A673 (cell line): ENCODE results near the gene DCLK1. TPM values are rescaled to one million over a fixed set of nuclear protein-coding genes. Genes with fewer than 3 reads are reported as not detected.
A peak's percentile ranks its signal among the peaks of the same experiment; 100 is the strongest.

Source experiments
- BruUV-seq: library from RNA; stranded (reverse); fragments of 400-500 nt; replicated peaks from 2 replicates; lab custom pipeline; 2021; lab: Mats Ljungman, UMichigan
- CTCF ChIA-PET: fragments of 300-600 bp; sonication (Branson Sonifier 250); formaldehyde crosslinking; loops from one replicate; lab custom pipeline; 2022; ENCODE audit warnings: antibody characterized with exemption; lab: Charles Lee
- POLR2A ChIA-PET: fragments of 300-600 bp; sonication (Branson Sonifier 250); formaldehyde crosslinking; loops from one replicate; lab custom pipeline; 2022; ENCODE audit warnings: antibody characterized with exemption; ENCODE audit not compliant: low non-redundant PET; lab: Charles Lee
- DNase-seq: peaks from one replicate; pipeline ENCODE4 v3.0.0-alpha.2; 2015; ENCODE audit warnings: low spot score
- H3K27ac ChIP-seq: fragments of 200-600 bp; sonication (generic); 2 replicates; pipeline ENCODE4 v1.5.1; 2016; ENCODE audit warnings: mixed run types, low read depth, mild to moderate bottlenecking, mixed read lengths, antibody characterized with exemption, low read length; ENCODE audit not compliant: poor library complexity, severe bottlenecking
- H3K27me3 ChIP-seq: fragments of 200-600 bp; sonication (generic); replicated peaks from 2 replicates; pipeline ENCODE4 v1.6.1; 2017; ENCODE audit warnings: mixed run types, low read depth, mild to moderate bottlenecking, mixed read lengths, antibody characterized with exemption, low read length; ENCODE audit not compliant: insufficient read depth, poor library complexity
- H3K36me3 ChIP-seq: fragments of 200-600 bp; sonication (generic); 2 replicates; pipeline ENCODE4 v1.6.1; 2016; ENCODE audit warnings: mixed run types, mild to moderate bottlenecking, mixed read lengths, antibody characterized with exemption, low read length; ENCODE audit not compliant: insufficient read depth, poor library complexity, severe bottlenecking
- H3K4me1 ChIP-seq: fragments of 200-600 bp; sonication (generic); 2 replicates; pipeline ENCODE4 v1.6.1; 2017; ENCODE audit warnings: mixed run types, mild to moderate bottlenecking, mixed read lengths, antibody characterized with exemption, low read length; ENCODE audit not compliant: insufficient read depth, poor library complexity, severe bottlenecking
- H3K4me3 ChIP-seq: fragments of 200-600 bp; sonication (generic); 2 replicates; pipeline ENCODE4 v1.5.1; 2016; ENCODE audit warnings: low read depth, mixed run types, mild to moderate bottlenecking, mixed read lengths, low read length; ENCODE audit not compliant: poor library complexity, severe bottlenecking
- H3K9me3 ChIP-seq: fragments of 200-600 bp; sonication (generic); 2 replicates; pipeline ENCODE4 v1.6.1; 2016; ENCODE audit warnings: mixed run types, low read depth, mild to moderate bottlenecking, mixed read lengths, antibody characterized with exemption, low read length; ENCODE audit not compliant: poor library complexity, severe bottlenecking
- EZH2 ChIP-seq: fragments of 200-600 bp; sonication (generic); IDR thresholded peaks from 2 replicates; pipeline ENCODE4 v1.6.1; 2017; ENCODE audit warnings: borderline replicate concordance, low read depth, mild to moderate bottlenecking, mixed read lengths, antibody characterized with exemption, low read length; ENCODE audit not compliant: poor library complexity, severe bottlenecking
- intact Hi-C: fragments of 100-400 bp; cut with micrococcal nuclease; formaldehyde crosslinking; loops from one replicate; pipeline ENCODE4 v1.10.0; 2022; ENCODE audit not compliant: unreplicated experiment
- total RNA-seq: library from RNA; stranded (reverse); gene quantifications from 2 replicates; pipeline ENCODE4 v1.2.3, GENCODE V29; 2021
- TF ChIP-seq, protein P1 (sequence below): fragments of 300-800, 200-600 bp; sonication (generic); conservative IDR thresholded peaks from 2 replicates; pipeline ENCODE4 v1.5.1; 2017; ENCODE audit warnings: low read depth, mild to moderate bottlenecking, antibody characterized with exemption, low read length, moderate library complexity, mixed read lengths

DCLK1 gene
- total RNA-seq, 1 experiment from 2014 or later: 11.2 TPM

DNA sequence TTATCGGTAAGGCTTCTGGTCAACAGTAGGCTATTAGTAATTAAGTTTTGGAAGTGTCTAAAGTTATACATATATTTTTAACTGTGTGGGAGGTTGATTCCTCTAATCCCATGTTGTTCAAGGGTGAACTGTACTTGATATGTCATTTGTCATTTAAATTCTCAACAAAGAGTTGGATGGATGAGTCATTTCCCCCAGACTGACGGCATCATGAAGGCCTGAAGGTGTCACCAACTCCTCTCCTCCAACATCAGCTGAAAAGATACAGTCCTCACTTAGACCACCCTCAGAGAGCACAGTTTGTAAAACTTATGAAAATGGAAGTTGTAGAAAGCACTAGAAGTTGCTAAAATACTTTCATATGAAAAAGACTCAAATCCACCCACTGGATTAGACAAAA lies 48.8 kb downstream of the DCLK1 start:
- TF ChIP-seq, protein P1, sequence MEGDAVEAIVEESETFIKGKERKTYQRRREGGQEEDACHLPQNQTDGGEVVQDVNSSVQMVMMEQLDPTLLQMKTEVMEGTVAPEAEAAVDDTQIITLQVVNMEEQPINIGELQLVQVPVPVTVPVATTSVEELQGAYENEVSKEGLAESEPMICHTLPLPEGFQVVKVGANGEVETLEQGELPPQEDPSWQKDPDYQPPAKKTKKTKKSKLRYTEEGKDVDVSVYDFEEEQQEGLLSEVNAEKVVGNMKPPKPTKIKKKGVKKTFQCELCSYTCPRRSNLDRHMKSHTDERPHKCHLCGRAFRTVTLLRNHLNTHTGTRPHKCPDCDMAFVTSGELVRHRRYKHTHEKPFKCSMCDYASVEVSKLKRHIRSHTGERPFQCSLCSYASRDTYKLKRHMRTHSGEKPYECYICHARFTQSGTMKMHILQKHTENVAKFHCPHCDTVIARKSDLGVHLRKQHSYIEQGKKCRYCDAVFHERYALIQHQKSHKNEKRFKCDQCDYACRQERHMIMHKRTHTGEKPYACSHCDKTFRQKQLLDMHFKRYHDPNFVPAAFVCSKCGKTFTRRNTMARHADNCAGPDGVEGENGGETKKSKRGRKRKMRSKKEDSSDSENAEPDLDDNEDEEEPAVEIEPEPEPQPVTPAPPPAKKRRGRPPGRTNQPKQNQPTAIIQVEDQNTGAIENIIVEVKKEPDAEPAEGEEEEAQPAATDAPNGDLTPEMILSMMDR: no peak
- no peak for TF ChIP-seq EZH2
- H3K9me3 ChIP-seq: no peaks in the 10 kb centered on the region
- no TSS peak for BruUV-seq
- intact Hi-C loops: no loop called here
- H3K4me3 ChIP-seq: no peak overlapping the region
- ChIA-PET CTCF (no interaction called here), POLR2A (no interaction called here)
- DNase-seq: peak; percentile 75
- H3K27ac ChIP-seq: no peak overlapping the region
- H3K27me3 ChIP-seq: no peaks in the 10 kb centered on the region
- peaks cover 8% of the 10 kb centered on the region for H3K4me1 ChIP-seq
- H3K36me3 ChIP-seq: no peaks in the 10 kb centered on the region

DNA sequence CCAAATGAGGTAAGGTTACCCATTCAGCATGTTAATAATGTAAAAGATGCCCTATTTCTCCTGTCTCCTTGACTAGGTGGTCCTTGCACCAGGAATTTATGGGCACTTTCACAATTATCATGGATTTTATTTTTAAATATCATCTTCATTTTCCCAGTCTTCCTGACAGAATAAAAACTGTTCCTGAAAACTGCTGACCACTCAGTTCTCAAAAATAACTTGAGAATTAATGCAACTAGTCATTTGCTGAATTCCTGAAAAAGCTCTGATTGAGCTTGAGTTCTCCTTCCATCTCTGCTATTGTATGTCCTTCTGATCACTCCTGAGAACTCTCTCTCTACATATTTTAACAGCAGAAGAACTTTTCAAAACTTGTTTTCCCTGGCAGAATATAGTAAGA lies 55.0 kb downstream of the DCLK1 start:
- intact Hi-C loops: no loop called here
- no TSS peak for BruUV-seq
- Histone ChIP-seq H3K4me1 (peaks cover 12% of the 10 kb centered on the region), H3K4me3 (no peak overlapping the region), H3K36me3 (no peaks in the 10 kb centered on the region), H3K27ac (no peak overlapping the region), H3K9me3 (no peaks in the 10 kb centered on the region), H3K27me3 (no peaks in the 10 kb centered on the region)
- no peak for TF ChIP-seq EZH2
- TF ChIP-seq, protein P1: no peak
- ChIA-PET POLR2A (no interaction called here), CTCF (no interaction called here)
- no peak for DNase-seq

DNA sequence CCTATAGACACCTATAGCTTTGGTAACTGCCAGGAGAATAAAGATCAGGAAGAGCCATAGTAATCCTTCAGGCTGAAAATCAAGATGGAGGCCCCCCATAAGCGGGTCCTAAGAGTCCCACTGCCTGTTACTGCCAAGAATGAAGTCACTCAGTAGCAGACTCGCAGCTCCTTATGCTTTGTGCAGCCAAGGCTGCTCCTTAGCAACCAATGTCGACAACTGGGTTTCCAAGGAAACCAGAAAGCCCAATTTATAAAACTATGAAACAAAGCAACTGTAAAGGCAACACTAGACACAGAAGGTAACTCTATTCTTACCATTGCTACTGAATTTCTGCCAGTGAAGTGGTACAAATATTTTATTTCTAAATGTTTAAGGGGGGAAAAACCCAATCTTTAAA lies 56.5 kb downstream of the DCLK1 start:
- no peaks in the 10 kb centered on the region for H3K27me3 ChIP-seq
- ChIA-PET CTCF (no interaction called here), POLR2A (no interaction called here)
- H3K27ac ChIP-seq: no peak overlapping the region
- H3K4me1 ChIP-seq: peaks cover 12% of the 10 kb centered on the region
- intact Hi-C loops: no loop called here
- BruUV-seq: no TSS peak
- TF ChIP-seq, protein P1: no peak
- TF ChIP-seq EZH2: no peak
- DNase-seq: peak; percentile 38
- H3K4me3 ChIP-seq: no peak overlapping the region
- no peaks in the 10 kb centered on the region for H3K9me3 ChIP-seq
- H3K36me3 ChIP-seq: no peaks in the 10 kb centered on the region
